ENCODE data around the gene MRPL48.

GRCh38 chr11:73914284-73914683, 126.6 kb downstream of the MRPL48 start:
- TF ChIP-seq RAD21 (IDR thresholded peaks at IDR 0.05 in 1 of 2, conservative IDR thresholded peaks at IDR 0.05 in 1 of 2; ENCODE audit: low read depth in 2 of 2, low read length in 2 of 2) (no peak), CTCF (IDR thresholded peaks at IDR 0.05; ENCODE audit: control extremely low read depth in 1 of 3, insufficient read depth in 1 of 3, low read depth in 1 of 3, low read length in 3 of 3) (no peak), EZH2 (IDR thresholded peaks at IDR 0.05; ENCODE audit: low read depth, low read length, severe bottlenecking) (no peak), EP300 (IDR thresholded peaks at IDR 0.05; ENCODE audit: borderline replicate concordance in 1 of 2, low read depth in 2 of 2, low read length in 2 of 2) (no peak), PHF8 (conservative IDR thresholded peaks at IDR 0.05; ENCODE audit: low read depth, low read length) (no peak), FOSL1 (IDR thresholded peaks at IDR 0.05; ENCODE audit: insufficient read depth, low read depth, low read length) (no peak), SIX5 (IDR thresholded peaks at IDR 0.05; ENCODE audit: low read depth, low read length) (no peak)
